Right forelimb (tissue), 1 donor: ENCODE data around the gene C1orf52.

ENCODE experiments used
- DNase-seq: peaks from one replicate; pipeline ENCODE4 v3.0.0-alpha.2; 2018

Gene C1orf52

GRCh38 chr1:85229574-85230097 lies 29.8 kb downstream of the C1orf52 start:
- DNase-seq = no peak

- DNase-seq = no peak
Observed at GRCh38 chr1:85228972-85229371, 30.5 kb downstream of the C1orf52 start.

GRCh38 chr1:85225624-85226380 lies 33.7 kb downstream of the C1orf52 start:
- DNase-seq = no peak

- DNase-seq = no peak
Observed at GRCh38 chr1:85224734-85225623, 34.5 kb downstream of the C1orf52 start.

GRCh38 chr1:85224295-85224694 lies 35.2 kb downstream of the C1orf52 start:
- no peak for DNase-seq

GRCh38 chr1:85223334-85223733 lies 36.1 kb downstream of the C1orf52 start:
- no peak for DNase-seq

- DNase-seq = no peak
Observed at GRCh38 chr1:85220756-85221201, 38.7 kb downstream of the C1orf52 start.

GRCh38 chr1:85219853-85220610 lies 39.4 kb downstream of the C1orf52 start:
- no peak for DNase-seq

GRCh38 chr1:85216697-85217096 lies 42.8 kb downstream of the C1orf52 start:
- no peak for DNase-seq

- DNase-seq = no peak
Observed at GRCh38 chr1:85214654-85215053, 44.8 kb downstream of the C1orf52 start.

GRCh38 chr1:85208488-85208887 lies 51.0 kb downstream of the C1orf52 start:
- DNase-seq = no peak

- no peak for DNase-seq
Observed at GRCh38 chr1:85203573-85204171, 55.8 kb downstream of the C1orf52 start.

GRCh38 chr1:85202864-85203255 lies 56.6 kb downstream of the C1orf52 start:
- no peak for DNase-seq

GRCh38 chr1:85202092-85202863 lies 57.2 kb downstream of the C1orf52 start:
- DNase-seq = no peak

GRCh38 chr1:85201340-85202091 lies 57.9 kb downstream of the C1orf52 start:
- DNase-seq = peak; percentile 82

GRCh38 chr1:85200463-85201339 lies 58.8 kb downstream of the C1orf52 start, which contains the start of gene SYDE2:
SYDE2 (minus strand) TSS chr1:85201016; CDS start chr1:85200996, 20 bp downstream.
- DNase-seq = peak; percentile 74
